COLO668 (cell line): Measurements from ENCODE around the gene FLOT1.
"Not testable (repeated sequence)": the region's sequence is repeated elsewhere in the genome, so short reads cannot be mapped to it uniquely, and the experiment has no call there.

Source experiments
- DNase-seq: peaks from one replicate; lab custom pipeline; 2025; ENCODE audit not compliant: unreplicated experiment; lab: John Stamatoyannopoulos, UW

FLOT1 gene

DNA sequence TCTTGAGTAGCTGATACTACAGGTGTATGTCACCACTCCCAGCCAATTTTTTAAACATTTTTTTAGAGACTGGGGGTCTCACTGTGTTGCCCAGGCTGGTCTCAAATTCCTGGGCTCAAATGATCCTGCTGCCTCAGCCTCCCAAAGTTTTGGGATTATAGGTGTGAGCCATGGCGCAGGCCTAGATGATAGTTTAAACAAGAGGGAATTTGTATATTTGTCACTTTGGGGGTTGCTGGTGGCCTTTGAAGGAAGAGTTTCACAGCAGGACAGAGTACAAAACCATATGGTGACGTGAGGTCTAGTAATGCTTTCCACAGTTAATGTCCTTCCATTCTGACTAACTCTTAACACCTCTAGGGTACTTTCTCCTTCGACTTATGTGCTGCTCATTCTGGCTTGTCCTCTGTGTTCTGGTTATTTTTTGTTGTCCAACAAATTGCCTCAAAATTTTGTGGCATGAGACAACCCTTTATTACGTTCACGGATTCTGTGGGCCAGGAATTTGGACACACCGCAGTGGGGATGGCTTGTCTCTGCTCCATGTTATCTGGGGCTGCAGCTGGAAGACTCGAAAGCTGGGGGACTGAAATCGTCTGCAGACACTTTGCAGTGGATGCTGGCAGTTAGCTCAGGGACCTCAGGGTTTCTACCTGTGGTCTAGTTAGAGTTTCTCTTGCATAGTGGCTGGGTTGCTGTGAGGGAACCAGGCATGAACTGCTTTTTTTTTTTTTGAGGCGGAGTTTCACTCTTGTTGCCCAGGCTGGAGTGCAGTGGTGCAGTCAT lies 24.9 kb upstream of the FLOT1 start:
- no peak for DNase-seq

DNA sequence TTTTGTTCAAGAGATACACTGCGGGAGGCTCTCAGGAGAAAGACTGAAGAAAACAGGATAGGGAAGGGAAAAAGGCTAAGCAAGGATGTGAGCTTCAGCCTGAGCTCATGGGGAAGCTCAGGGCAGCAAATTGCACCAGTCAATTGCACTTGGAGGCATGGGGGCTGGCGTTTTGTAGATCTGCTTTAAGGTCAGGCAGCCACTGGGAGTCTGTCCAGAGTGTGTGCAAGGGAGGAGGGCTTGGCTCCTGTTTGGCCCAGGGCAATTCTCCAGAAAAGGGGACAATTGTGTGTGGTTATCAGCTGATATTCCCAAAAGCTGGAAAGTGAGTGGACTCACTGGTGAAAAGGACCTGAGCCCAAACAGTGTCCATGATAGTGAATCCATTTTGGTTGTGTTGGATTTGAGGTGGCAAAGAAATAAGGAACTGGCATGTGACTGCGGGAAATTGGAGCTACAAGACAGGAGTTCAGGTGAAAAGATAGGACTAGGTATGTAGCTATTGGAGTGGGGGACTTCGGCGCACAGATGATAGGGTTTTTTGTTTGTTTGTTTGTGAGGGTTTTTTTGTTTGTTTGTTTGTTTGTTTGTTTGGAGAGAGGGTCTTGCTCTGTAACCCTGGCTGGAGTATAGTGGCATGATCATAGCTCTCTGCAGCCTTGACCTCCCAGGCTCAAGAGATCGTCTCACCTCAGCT lies 24.1 kb upstream of the FLOT1 start:
- DNase-seq, result no peak

DNA sequence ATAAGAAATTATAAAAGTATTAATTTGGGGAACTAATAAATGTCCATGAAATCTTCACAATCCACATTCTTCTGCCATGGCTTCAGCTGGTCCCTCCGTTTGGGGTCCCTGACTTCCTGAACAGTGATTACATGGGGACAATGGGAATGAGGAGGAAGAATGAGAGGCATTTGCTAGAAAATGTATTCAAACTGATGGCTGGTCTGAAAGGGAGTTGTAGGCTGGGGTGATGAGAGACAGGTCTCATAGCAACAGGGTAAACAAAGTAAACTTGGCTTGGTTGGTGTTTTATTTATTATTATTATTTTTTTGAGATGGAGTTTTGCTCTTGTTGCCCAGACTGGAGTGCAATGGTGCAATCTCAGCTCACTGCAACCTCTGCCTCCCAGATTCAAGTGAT lies 23.0 kb upstream of the FLOT1 start:
- not testable (repeated sequence) for DNase-seq

DNA sequence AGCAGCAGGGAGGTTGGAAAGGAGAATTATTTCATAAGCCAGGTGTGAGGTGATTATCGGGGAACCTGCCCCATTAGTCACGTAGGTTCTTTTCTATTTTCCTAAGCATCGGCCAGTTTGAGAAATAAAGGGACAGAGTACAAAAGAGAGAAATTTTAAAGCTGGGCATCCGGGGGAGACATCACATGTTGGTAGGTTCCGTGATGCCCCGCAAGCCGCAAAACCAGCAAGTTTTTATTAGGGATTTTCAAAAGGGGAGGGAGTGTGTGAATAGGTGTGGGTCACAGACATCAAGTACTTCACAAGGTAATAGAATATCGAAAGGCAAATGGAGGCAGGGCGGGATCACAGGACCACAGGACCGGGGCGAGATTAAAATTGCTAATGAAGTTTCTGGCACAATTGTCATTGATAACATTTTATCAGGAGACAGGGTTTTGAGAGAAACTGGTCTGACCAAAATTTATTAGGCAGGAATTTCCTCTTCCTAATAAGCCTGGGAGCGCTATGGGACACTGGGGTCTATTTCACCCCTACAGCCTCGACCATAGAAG lies 22.1 kb upstream of the FLOT1 start:
- not testable (repeated sequence) for DNase-seq

DNA sequence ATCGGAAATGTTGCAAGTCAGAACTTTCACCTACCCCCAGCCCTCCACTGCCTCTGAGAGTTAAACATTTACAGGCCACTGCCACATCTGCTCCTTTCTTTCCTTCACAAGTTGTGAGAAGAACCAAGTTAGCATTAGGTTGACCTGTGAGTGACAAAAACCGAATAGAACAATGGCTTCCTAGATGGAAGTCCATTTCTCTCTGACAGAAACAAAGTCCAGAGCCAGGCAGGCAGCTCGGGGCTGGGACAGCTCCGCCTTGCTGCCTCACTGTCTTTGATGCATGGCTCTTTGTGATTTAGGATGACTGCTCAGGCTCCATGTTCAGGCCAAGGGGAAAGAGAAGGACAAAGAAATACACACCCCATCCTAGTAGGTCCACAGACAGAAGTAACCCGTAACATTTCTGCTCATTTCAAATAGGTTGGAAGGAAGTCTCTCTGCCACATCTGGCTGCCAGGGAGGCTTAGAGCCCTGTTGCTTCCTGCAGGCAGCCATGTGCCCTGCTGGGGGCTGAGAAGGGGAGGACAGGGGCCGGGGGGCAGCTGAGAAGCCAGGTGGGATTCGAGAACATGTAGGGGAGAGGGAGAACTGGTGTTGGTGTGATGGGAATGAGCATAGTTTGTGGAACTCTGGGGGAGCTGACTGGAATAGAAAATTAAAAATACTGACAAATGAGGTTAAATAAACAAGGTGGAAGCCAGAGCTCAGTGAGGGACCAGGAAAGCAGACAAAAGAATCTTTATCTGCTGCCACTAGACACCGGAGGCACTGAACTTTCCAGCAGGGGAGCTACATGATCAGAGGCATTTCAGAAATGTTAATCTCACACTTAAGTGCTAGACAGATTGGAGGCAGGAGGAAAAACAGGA lies 21.4 kb upstream of the FLOT1 start:
- no peak for DNase-seq

DNA sequence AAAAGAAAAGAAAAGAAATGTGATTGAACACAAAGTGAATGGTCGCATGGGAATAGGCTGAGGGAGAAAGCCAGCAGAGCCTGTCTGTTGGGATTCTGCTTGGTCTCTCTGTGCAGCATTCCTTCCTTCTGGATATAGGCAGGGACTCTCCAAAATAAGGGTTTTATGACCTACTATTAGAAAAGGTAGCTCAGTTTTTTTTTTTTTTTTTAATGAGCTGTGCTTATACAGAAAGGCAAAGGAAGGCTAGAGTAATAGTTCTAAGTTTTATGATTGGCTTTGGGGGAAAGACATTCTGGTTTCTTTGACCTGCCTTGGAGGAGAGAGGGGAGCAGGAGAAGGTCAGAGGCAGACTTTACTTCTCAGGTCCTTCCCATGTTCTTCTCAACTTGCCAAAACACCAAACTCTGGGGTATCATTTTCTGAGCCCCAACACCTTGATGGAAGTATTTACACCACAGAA lies 20.7 kb upstream of the FLOT1 start:
- no peak for DNase-seq

DNA sequence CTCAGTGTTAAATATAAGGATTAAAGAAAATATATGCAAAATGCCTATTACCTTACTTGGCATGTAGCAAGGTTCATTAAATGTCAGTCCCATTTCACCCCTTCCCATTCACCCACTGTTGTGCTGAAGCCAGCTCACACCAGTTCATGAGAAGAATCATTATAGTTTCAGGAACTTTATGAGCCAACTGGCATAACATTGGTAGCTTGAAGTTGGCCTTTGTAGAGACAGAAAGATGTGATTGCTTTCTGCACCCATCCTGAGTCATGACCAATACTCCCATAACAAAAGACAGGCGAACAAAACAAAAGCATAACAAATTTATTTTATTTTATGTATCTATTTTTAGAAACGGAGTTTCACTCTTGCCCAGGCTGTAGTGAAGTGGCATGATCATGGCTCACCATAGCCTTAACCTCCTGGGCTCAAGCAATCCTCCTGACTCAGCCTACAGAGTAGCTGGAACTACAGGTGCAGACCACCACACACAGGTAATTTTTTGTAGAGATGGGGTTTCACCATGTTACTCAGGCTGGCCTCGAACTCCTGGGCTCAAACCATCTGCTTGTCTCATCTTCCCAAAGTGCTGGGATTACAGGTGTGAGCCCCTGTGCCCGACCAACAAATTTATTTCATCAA lies 19.4 kb upstream of the FLOT1 start:
- DNase-seq, result no peak

DNA sequence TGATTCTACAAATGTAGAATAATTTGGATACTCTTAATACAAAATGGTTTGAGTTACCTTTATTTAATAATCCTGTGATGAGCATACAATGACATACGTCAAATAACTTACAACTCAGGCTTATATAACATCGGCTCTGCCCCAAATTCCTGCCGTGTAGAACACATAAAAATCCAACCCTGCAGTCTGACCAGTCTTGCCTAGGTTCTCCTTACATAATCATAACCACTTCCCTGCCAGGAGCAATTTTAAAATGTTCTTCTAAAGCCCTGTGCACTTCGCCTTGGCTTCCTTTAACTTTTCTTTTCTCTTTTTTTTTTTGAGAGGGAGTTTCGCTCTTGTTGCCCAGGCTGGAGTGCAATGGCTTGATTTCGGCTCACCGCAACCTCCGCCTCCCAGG lies 18.1 kb upstream of the FLOT1 start:
- no peak for DNase-seq

DNA sequence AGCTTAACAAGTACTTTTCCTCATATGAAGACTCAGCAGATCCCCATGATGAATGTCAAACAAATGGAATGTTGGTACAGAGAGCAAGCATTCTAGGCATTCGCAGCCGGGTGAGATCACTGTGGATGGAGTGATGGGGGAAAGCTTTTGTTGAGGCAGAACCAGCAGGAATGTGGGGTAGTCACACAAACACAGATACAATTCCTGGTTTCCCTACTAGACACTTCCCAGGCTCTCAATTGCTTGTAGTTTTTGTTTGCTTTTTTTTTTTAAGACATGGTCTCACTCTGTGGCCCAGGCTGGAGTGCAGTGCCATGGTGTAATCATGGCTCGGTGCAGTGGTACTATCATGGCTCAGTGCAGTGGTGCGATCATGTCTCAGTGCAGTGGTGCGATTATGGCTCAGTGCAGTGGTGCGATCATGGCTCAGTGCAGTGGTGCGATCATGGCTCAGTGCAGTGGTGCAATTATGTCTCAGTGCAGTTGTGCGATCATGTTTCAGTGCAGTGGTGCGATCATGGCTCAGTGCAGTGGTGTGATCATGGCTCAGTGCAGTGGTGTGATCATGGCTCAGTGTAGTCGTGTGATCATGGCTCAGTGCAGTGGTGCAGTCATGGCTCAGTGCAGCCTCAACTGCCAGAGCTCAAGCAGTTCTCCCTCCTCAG lies 17.2 kb upstream of the FLOT1 start:
- no peak for DNase-seq

DNA sequence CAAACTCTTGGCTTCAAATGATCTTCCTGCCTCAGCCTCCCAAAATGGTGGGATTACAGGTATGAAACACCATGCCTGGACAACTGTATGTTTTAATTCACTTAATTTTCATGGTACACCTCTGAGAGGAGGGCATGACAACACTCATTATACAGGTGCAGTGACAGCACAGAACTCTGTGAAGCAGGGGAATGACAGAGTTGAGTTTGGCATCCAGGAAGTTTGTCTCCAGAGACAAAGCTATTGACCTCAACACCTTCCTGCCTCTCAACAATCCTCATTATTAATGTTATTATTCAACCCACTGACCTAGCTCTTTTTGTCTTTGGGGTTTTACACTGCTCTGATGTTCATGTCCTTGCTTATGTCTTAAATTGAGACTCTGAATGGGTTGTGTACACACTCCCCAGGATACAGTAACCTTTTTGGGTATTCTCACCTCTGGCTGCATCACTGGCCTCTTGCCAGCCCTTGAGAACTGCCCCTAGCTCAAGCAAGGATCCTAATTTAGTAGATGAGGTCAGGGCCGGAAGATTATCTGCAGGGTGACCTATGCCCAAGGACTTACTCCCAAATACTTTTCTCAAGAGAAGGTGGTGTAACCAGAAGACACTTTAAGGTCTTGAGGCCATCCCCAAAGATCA lies 14.9 kb upstream of the FLOT1 start:
- no peak for DNase-seq

DNA sequence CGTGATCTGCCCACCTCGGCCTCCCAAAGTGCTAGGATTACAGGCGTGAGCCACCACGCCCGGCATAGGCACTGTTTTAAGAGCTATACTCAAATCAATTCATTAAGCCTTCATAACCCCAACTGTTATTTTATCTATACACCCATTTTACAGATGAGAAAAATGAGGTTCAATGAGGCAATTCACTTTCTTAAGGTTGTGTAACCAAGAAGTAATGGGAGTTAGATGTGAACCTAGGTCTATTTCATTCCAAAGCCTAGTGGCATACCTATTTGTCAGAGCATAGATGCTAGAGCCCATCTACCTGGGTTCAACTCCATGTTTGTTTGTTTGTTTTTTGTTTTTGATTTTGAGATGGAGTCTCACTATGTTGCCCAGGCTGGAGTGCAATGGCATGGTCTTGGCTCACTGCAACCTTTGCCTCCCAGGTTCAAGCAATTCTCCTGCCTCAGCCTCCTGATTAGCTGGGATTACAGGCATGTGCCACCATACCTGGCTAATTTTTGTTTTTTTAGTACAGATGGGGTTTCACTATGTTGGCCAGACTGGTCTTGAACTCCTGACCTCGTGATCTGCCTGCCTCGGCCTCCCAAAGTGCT lies 14.0 kb upstream of the FLOT1 start:
- DNase-seq, result not testable (repeated sequence)

DNA sequence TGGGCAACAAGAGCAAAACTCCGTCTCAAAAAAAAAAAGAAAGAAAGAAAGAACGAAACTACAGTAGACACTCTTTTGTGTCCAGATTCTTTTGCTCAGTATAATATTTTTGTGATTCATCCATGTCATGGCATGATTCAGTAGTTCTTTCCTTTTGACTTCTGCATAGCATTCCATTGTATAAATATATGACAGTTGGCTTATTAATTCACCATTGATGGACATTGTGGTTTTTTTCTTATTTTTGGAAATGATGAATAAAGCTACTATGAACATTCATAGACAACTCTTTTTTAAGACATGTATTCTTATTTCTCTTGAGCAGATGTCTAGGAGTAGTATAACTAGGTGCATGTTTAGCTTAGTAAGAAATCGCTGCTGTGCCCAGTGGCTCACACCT lies 12.1 kb upstream of the FLOT1 start:
- no peak for DNase-seq

DNA sequence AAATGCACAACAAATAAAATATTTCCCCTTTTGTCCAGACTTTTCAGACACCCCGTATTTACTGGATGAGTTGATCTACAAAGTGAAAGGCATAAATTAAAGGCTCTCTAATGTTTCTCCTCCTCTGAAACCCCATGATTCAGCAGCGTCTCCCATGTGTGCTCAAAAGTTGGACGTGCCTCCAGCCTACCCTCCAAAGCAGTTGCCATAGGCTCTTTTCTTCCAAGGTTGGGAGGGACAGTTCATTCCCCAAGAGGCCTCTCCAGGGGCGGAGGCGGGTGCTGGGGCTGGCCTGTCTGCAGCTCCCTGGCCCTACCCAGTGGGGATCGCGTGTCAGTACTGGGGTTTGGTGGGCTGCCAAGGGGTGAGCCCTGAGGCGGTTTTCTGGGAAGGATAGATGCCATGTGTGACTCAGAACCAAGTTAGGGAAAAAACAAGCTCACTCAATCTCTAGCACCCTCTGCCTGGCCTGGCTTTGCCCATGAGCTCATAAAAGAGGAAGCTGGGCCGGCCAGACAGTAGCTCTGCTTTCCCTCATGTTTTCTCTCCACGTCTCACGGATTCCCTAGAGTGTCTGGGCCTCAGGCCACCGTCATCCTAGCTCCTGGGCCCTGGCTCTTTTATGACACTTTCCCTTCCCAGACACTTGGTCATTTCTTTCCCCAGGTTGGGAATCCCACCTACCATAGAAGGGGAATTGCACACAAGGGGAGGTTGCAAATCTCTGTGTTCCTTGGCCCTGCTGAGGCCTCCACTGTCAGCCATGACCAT lies 9.9 kb upstream of the FLOT1 start:
- DNase-seq, result no peak

DNA sequence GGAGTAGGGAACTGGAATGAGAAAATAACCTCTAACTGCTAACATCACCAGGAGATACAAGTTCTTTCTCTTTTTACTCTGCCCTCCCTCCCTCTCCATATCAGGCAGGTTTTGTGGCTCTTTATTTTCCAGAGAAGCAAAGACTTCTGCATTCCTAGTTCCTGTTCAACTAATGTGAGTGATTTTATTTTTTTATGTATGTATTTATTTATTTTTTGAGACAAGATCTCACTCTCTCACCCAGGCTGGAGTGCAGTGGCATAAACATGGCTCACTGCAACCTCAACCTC lies 7.8 kb upstream of the FLOT1 start:
- DNase-seq, result no peak

DNA sequence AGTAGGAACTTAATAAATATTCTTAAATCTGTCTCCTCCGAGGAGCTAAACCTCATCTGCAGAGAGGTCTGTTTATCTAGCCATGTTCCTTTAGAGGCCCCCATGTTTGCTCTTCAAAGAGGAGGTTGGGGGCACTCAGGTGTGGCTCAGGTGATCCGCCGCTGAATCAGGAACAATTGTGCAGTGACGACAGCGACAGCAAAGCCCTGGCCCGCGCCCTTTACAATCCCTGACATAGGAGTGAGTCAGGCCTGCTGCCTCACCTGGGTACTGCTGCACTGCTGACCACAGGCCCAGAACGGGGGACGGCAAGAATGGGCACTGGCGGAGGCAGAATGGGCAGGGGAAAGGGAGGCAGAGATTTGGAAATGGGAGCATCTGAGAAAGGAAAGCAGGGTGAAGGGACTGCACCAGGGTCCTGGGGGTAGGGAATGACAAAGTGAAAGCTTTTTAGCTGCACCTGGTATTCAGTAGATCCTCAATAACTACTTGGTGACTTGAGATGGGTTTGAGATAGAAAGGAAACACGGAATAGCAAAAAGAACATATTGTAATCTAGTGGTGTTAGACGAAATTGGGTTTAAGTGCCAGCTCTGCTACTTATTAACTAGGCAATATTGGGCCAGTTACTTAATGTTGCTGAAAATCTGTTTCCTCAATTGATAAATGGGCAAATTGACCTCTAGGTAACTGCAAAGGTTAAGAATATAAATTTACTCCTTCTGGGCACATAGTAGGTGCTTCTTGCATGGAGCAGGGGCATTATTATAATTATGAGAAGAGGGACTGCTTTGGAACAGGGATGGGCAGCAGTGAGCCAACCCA lies 7.3 kb upstream of the FLOT1 start:
- peak; percentile 55 for DNase-seq

DNA sequence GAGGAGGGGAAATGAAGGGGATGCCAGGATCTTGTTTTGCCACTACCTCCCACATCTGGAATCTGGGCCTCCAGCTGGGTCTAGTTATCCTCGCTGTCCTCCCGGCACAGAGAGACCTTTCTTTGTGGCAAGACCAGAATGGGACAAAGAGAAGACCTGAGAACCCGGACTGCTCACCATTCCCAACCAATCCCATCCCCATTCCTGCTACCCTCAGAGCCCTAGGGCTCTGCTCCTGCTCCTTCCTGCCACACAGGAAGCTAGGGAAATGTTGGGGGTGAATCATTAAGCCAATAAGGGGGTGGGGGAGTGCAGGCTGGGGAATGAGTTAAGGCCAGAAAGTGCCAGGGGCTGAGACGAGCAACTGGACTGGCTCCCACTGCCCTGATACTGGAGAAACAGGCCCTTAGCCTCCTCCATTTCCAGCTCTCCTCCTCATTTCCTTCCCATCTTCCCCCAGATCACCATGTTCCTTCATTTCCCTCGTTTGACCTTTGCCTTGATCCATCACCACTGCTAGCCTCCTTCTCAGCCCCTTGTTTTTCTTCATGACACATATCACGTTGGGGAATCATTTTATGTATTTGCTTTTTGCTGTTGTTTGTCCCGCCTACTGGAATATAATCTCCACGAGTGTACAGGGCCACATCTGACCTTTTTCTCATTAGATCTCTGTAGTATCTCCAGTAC lies 6.5 kb upstream of the FLOT1 start:
- DNase-seq, result no peak
